ELF-1 (cell line): ENCODE results near the gene HSPG2.

Source experiments
- DNase-seq: peaks from one replicate; pipeline ENCODE4 v3.0.0-alpha.2; 2016; ENCODE audit warnings: low read depth, low spot score

Gene HSPG2

GRCh38 chr1:21880619-21880970 lies 56.5 kb downstream of the HSPG2 start:
- no peak for DNase-seq

- no peak for DNase-seq
Observed at GRCh38 chr1:21879928-21880618, 57.0 kb downstream of the HSPG2 start.

- DNase-seq = no peak
Observed at GRCh38 chr1:21878840-21879478, 58.2 kb downstream of the HSPG2 start.

- no peak for DNase-seq
Observed at GRCh38 chr1:21878009-21878773, 58.9 kb downstream of the HSPG2 start.

GRCh38 chr1:21876267-21876666 lies 60.8 kb downstream of the HSPG2 start:
- no peak for DNase-seq

GRCh38 chr1:21875621-21876063 lies 61.5 kb downstream of the HSPG2 start:
- DNase-seq = no peak

GRCh38 chr1:21874778-21875547 lies 62.1 kb downstream of the HSPG2 start:
- DNase-seq = no peak

- DNase-seq = no peak
Observed at GRCh38 chr1:21874328-21874727, 62.8 kb downstream of the HSPG2 start.

GRCh38 chr1:21873761-21874160 lies 63.3 kb downstream of the HSPG2 start:
- DNase-seq = no peak

- no peak for DNase-seq
Observed at GRCh38 chr1:21873174-21873573, 63.9 kb downstream of the HSPG2 start.

GRCh38 chr1:21872445-21873079 lies 64.5 kb downstream of the HSPG2 start:
- no peak for DNase-seq

GRCh38 chr1:21871943-21872342 lies 65.2 kb downstream of the HSPG2 start:
- DNase-seq = no peak

GRCh38 chr1:21870611-21871010 lies 66.5 kb downstream of the HSPG2 start:
- DNase-seq = no peak

GRCh38 chr1:21869620-21870121 lies 67.4 kb downstream of the HSPG2 start:
- DNase-seq = peak; percentile 30

- no peak for DNase-seq
Observed at GRCh38 chr1:21868941-21869454, 68.1 kb downstream of the HSPG2 start.

- DNase-seq = no peak
Observed at GRCh38 chr1:21868482-21868881, 68.6 kb downstream of the HSPG2 start.

- DNase-seq = no peak
Observed at GRCh38 chr1:21867451-21867996, 69.6 kb downstream of the HSPG2 start.

- DNase-seq = no peak
Observed at GRCh38 chr1:21866707-21867043, 70.4 kb downstream of the HSPG2 start.

GRCh38 chr1:21865943-21866706 lies 71.0 kb downstream of the HSPG2 start:
- peak; percentile 82 for DNase-seq

- no peak for DNase-seq
Observed at GRCh38 chr1:21865609-21865942, 71.5 kb downstream of the HSPG2 start.
